ENCODE results near the gene TBX6. TPM values are rescaled to one million over a fixed set of nuclear protein-coding genes. Genes with fewer than 3 reads are reported as not detected.

TBX6 gene
- total RNA-seq (2022) (3.6 and 4.7 TPM in 2 replicates), Bru-seq, nascent RNA (percentile 35 among the genes with signal in this experiment), BruChase-seq, experiment 1, labeled RNA remaining after a 6-hour chase (percentile 40 among the genes with signal in this experiment), BruChase-seq, experiment 2, labeled RNA remaining after a 2-hour chase (percentile 41 among the genes with signal in this experiment)
- long read RNA-seq, partial matches to known transcripts = 0 of 2 reads
- long read RNA-seq, other reads (novel, unspliced or antisense) = 2 of 2 reads

DNA sequence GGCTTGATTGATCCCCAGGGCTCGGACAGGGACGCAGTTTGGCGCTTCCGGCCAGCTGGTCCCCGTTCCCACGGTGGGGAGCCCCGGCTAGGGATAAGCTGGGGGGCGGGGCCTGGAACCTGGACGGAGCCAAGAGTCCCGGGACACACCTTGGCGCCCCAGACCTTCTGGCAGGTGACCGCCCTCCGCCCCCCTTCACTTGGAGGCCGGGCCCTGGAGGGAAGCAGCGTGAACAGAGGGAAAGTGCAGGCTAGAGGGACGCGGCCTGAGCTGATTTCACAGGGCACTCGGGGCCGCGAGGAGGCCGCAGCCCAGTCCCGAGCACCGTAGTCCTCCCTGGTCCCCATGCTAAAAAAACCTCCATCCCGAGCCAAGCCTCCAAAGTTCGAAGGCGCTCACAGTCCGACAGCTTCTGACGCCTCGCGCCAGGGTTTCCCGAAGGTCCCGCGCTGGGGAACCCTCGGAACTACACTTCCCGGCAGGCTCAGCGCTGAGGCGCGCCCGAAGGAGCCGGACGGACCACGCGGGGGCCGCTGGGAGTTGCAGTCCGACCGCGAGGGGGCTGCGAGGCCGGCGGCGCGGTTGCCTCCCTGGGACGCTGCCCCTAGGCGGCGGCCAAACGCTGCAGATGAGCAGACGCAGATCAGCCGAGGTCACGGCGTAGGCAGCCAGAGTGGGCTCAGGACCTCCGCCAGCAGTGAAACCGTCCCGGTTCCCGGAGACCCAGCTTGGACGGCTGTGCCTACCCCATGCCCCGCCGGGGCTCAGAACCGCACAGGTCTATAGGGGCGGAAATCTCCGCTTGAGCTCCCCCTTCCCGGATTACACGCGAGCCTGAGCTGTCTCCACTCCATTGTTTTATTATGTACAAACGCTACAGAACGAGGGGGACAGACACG is at the start of gene TBX6:
TBX6 (minus strand) TSS at position 451 of the 899 bp plus-strand sequence. CDS start 731 bp downstream, outside the sequence.
- no peaks in the 10 kb centered on the region for H3K9me3 Mint-ChIP-seq (ENCODE audit: low read depth, unreplicated experiment)

GRCh38 chr16:30139583-30140481 is 48.1 kb upstream of the TBX6 start:
- no peak for DNase-seq

More for the DNA sequence above, at the start of gene TBX6:
- peak; percentile 93 for TF ChIP-seq CTCF (IDR thresholded peaks at IDR 0.05; ENCODE audit: unreplicated experiment)
- intact Hi-C loops (cut with micrococcal nuclease; ENCODE audit: unreplicated experiment) = no loop called here
- H3K27ac Mint-ChIP-seq (ENCODE audit: unreplicated experiment) = peak within 1 kb of the TSS; percentile 94
- no peaks in the 10 kb centered on the region for H3K27me3 Mint-ChIP-seq (ENCODE audit: unreplicated experiment)
- DNase-seq = peak; percentile 98
- peaks cover 76% of the 10 kb centered on the region for H3K36me3 Mint-ChIP-seq (ENCODE audit: insufficient read depth, unreplicated experiment)
- no TSS peak for BruUV-seq (replicated peaks)
- peak within 1 kb of the TSS; percentile 85 for H3K4me3 Mint-ChIP-seq (ENCODE audit: low read depth, unreplicated experiment)
- CTCF ChIA-PET = interaction anchor here (0.6 to 2.7 kb wide), 24 partner anchors 12 to 543 kb away, joined by 3 to 20 read pairs (median 4); partner anchors contain the start of genes ALDOA, CD2BP2, CORO1A and GDPD3
- H3K4me1 Mint-ChIP-seq (ENCODE audit: low read depth, unreplicated experiment) = peaks cover 59% of the 10 kb centered on the region

DNA sequence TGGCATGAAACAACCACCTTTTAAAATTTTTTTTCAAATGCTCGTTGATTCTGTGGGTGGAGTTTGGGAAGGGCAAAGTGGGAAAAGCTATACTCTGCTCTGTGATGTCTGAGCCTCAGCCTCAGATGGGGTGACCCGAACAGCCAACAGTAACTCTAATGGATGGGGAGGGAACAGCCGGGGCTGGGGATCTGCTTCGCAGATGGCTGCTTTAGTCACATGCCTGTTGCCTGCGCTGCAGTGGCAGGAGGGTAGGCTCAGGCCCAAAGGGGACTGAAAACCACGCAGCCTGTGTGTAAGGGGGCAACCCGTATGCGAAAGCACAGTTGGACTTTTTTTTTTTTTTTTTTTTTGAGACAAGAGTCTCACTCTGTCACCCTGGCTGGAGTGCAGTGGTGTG is 46.2 kb upstream of the TBX6 start:
- Mint-ChIP-seq H3K27ac (ENCODE audit: unreplicated experiment) (no peak overlapping the region), H3K36me3 (ENCODE audit: insufficient read depth, unreplicated experiment) (no peaks in the 10 kb centered on the region), H3K4me3 (ENCODE audit: low read depth, unreplicated experiment) (no peak overlapping the region), H3K9me3 (ENCODE audit: low read depth, unreplicated experiment) (peaks cover 3% of the 10 kb centered on the region), H3K27me3 (ENCODE audit: unreplicated experiment) (no peaks in the 10 kb centered on the region), H3K4me1 (ENCODE audit: low read depth, unreplicated experiment) (peaks cover 8% of the 10 kb centered on the region)
- intact Hi-C loops (cut with micrococcal nuclease; ENCODE audit: unreplicated experiment) = no loop called here
- CTCF ChIA-PET = no interaction called here
- no TSS peak for BruUV-seq (replicated peaks)
- TF ChIP-seq CTCF (IDR thresholded peaks at IDR 0.05; ENCODE audit: unreplicated experiment) = no peak
- no peak for DNase-seq

More at GRCh38 chr16:30139583-30140481, 48.1 kb upstream of the TBX6 start:
- Mint-ChIP-seq H3K27ac (ENCODE audit: unreplicated experiment) (no peak overlapping the region), H3K9me3 (ENCODE audit: low read depth, unreplicated experiment) (no peaks in the 10 kb centered on the region), H3K36me3 (ENCODE audit: insufficient read depth, unreplicated experiment) (no peaks in the 10 kb centered on the region), H3K27me3 (ENCODE audit: unreplicated experiment) (no peaks in the 10 kb centered on the region), H3K4me1 (ENCODE audit: low read depth, unreplicated experiment) (peaks cover 8% of the 10 kb centered on the region), H3K4me3 (ENCODE audit: low read depth, unreplicated experiment) (no peak overlapping the region)
- intact Hi-C loops (cut with micrococcal nuclease; ENCODE audit: unreplicated experiment) = no loop called here
- BruUV-seq (replicated peaks) = no TSS peak
- CTCF ChIA-PET = no interaction called here
- TF ChIP-seq CTCF (IDR thresholded peaks at IDR 0.05; ENCODE audit: unreplicated experiment) = no peak
